Activated T-helper 2 cell treated with anti-CD3 and anti-CD28 coated beads, Interferon-gamma antibody, Interleukin-2, Interleukin-4, amounts not matched to agents 10 μg/mL and 5 μg/mL and 100 μg/mL, durations not matched to agents 14 hours and 24 hours and 36 hours (primary cell): ENCODE data around the gene C21orf58. TPM values are rescaled to one million over a fixed set of nuclear protein-coding genes. Genes with fewer than 3 reads are reported as not detected.

ENCODE experiments used
- DNase-seq: peaks from one replicate; pipeline ENCODE4 v3.0.0; 2021; ENCODE audit warnings: low spot score
- H3K27ac Mint-ChIP-seq: one replicate; pipeline ENCODE4 v1.8.0; 2021; ENCODE audit warnings: mixed read lengths
- H3K27me3 Mint-ChIP-seq: one replicate; pipeline ENCODE4 v1.8.0; 2021; ENCODE audit warnings: low read depth, mixed read lengths
- H3K36me3 Mint-ChIP-seq: one replicate; pipeline ENCODE4 v1.8.0; 2021; ENCODE audit warnings: low read depth, mixed read lengths
- H3K4me1 Mint-ChIP-seq: one replicate; pipeline ENCODE4 v1.8.0; 2021; ENCODE audit warnings: low read depth, mixed read lengths
- H3K4me3 Mint-ChIP-seq: one replicate; pipeline ENCODE4 v1.8.0; 2021; ENCODE audit warnings: low read depth, mild to moderate bottlenecking, moderate library complexity, mixed read lengths
- H3K9me3 Mint-ChIP-seq: one replicate; pipeline ENCODE4 v1.8.0; 2021; ENCODE audit warnings: mixed read lengths
- intact Hi-C: fragments of 100-400 bp; cut with micrococcal nuclease; formaldehyde crosslinking; loops from one replicate; pipeline ENCODE4 v1.15.1; 2023
- total RNA-seq: library from RNA; stranded (reverse); gene quantifications from 2 replicates; pipeline ENCODE4 v1.2.3, GENCODE V29; 2022

C21orf58 gene
- total RNA-seq, 1 donor from 2014 or later: 32.8 TPM

GRCh38 chr21:46350571-46350970 lies 26.9 kb upstream of the C21orf58 start:
- Mint-ChIP-seq H3K9me3 (no peaks in the 10 kb centered on the region), H3K27ac (no peak overlapping the region), H3K27me3 (no peaks in the 10 kb centered on the region), H3K36me3 (peaks cover 65% of the 10 kb centered on the region), H3K4me1 (no peaks in the 10 kb centered on the region), H3K4me3 (no peak overlapping the region)
- DNase-seq: no peak
- intact Hi-C loops: no loop called here

- Mint-ChIP-seq H3K36me3 (peaks cover 65% of the 10 kb centered on the region), H3K4me3 (no peak overlapping the region), H3K27me3 (no peaks in the 10 kb centered on the region), H3K4me1 (no peaks in the 10 kb centered on the region), H3K9me3 (no peaks in the 10 kb centered on the region), H3K27ac (no peak overlapping the region)
- DNase-seq: no peak
- intact Hi-C loops: no loop called here
Observed at GRCh38 chr21:46349134-46349760, 25.6 kb upstream of the C21orf58 start.

- Mint-ChIP-seq H3K36me3 (peaks cover 62% of the 10 kb centered on the region), H3K27ac (no peak overlapping the region), H3K4me1 (peaks cover 3% of the 10 kb centered on the region), H3K27me3 (no peaks in the 10 kb centered on the region), H3K4me3 (no peak overlapping the region), H3K9me3 (no peaks in the 10 kb centered on the region)
- intact Hi-C loops: no loop called here
- no peak for DNase-seq
Observed at GRCh38 chr21:46347791-46348381, 24.2 kb upstream of the C21orf58 start.

GRCh38 chr21:46347203-46347550 lies 23.5 kb upstream of the C21orf58 start:
- H3K27me3 Mint-ChIP-seq: no peaks in the 10 kb centered on the region
- H3K36me3 Mint-ChIP-seq: peaks cover 61% of the 10 kb centered on the region
- DNase-seq: no peak
- intact Hi-C loops: no loop called here
- no peak overlapping the region for H3K27ac Mint-ChIP-seq
- no peak overlapping the region for H3K4me3 Mint-ChIP-seq
- H3K4me1 Mint-ChIP-seq: peaks cover 3% of the 10 kb centered on the region
- H3K9me3 Mint-ChIP-seq: no peaks in the 10 kb centered on the region

GRCh38 chr21:46346296-46347202 lies 22.9 kb upstream of the C21orf58 start:
- Mint-ChIP-seq H3K27ac (no peak overlapping the region), H3K9me3 (no peaks in the 10 kb centered on the region), H3K36me3 (peaks cover 59% of the 10 kb centered on the region), H3K27me3 (no peaks in the 10 kb centered on the region), H3K4me1 (peaks cover 3% of the 10 kb centered on the region), H3K4me3 (no peak overlapping the region)
- intact Hi-C loops: no loop called here
- DNase-seq: no peak

- H3K36me3 Mint-ChIP-seq: peaks cover 56% of the 10 kb centered on the region
- intact Hi-C loops: no loop called here
- no peak for DNase-seq
- H3K4me1 Mint-ChIP-seq: peaks cover 3% of the 10 kb centered on the region
- H3K4me3 Mint-ChIP-seq: no peak overlapping the region
- no peaks in the 10 kb centered on the region for H3K9me3 Mint-ChIP-seq
- no peak overlapping the region for H3K27ac Mint-ChIP-seq
- H3K27me3 Mint-ChIP-seq: no peaks in the 10 kb centered on the region
Observed at GRCh38 chr21:46345861-46346260, 22.2 kb upstream of the C21orf58 start.

- intact Hi-C loops: no loop called here
- no peaks in the 10 kb centered on the region for H3K27me3 Mint-ChIP-seq
- DNase-seq: no peak
- no peak overlapping the region for H3K27ac Mint-ChIP-seq
- H3K9me3 Mint-ChIP-seq: no peaks in the 10 kb centered on the region
- peaks cover 56% of the 10 kb centered on the region for H3K36me3 Mint-ChIP-seq
- H3K4me3 Mint-ChIP-seq: no peak overlapping the region
- H3K4me1 Mint-ChIP-seq: peaks cover 3% of the 10 kb centered on the region
Observed at GRCh38 chr21:46344219-46344915, 20.7 kb upstream of the C21orf58 start.

- Mint-ChIP-seq H3K27ac (no peak overlapping the region), H3K4me1 (peaks cover 3% of the 10 kb centered on the region), H3K9me3 (no peaks in the 10 kb centered on the region), H3K36me3 (peaks cover 47% of the 10 kb centered on the region), H3K4me3 (no peak overlapping the region), H3K27me3 (no peaks in the 10 kb centered on the region)
- no peak for DNase-seq
- intact Hi-C loops: no loop called here
Observed at GRCh38 chr21:46340998-46341397, 17.3 kb upstream of the C21orf58 start.

GRCh38 chr21:46336603-46337002 lies 12.9 kb upstream of the C21orf58 start:
- no peaks in the 10 kb centered on the region for H3K27me3 Mint-ChIP-seq
- H3K4me3 Mint-ChIP-seq: no peak overlapping the region
- no peak for DNase-seq
- no peak overlapping the region for H3K27ac Mint-ChIP-seq
- intact Hi-C loops: no loop called here
- H3K4me1 Mint-ChIP-seq: no peaks in the 10 kb centered on the region
- H3K36me3 Mint-ChIP-seq: peaks cover 60% of the 10 kb centered on the region
- no peaks in the 10 kb centered on the region for H3K9me3 Mint-ChIP-seq

GRCh38 chr21:46334351-46335140 lies 10.9 kb upstream of the C21orf58 start:
- no peaks in the 10 kb centered on the region for H3K9me3 Mint-ChIP-seq
- H3K4me3 Mint-ChIP-seq: no peak overlapping the region
- no peaks in the 10 kb centered on the region for H3K27me3 Mint-ChIP-seq
- H3K36me3 Mint-ChIP-seq: peaks cover 59% of the 10 kb centered on the region
- H3K4me1 Mint-ChIP-seq: no peaks in the 10 kb centered on the region
- no peak overlapping the region for H3K27ac Mint-ChIP-seq
- intact Hi-C loops: no loop called here
- no peak for DNase-seq

GRCh38 chr21:46329796-46330195 lies 6.1 kb upstream of the C21orf58 start:
- H3K27ac Mint-ChIP-seq: peak overlapping the region; percentile 2
- H3K27me3 Mint-ChIP-seq: no peaks in the 10 kb centered on the region
- intact Hi-C loops: loop anchor here (10.0 kb wide), 1 partner anchor 355 kb away; no protein-coding TSS in a partner anchor
- no peak overlapping the region for H3K4me3 Mint-ChIP-seq
- H3K9me3 Mint-ChIP-seq: no peaks in the 10 kb centered on the region
- peaks cover 12% of the 10 kb centered on the region for H3K4me1 Mint-ChIP-seq
- DNase-seq: no peak
- peaks cover 54% of the 10 kb centered on the region for H3K36me3 Mint-ChIP-seq

GRCh38 chr21:46328151-46328550 lies 4.5 kb upstream of the C21orf58 start:
- H3K36me3 Mint-ChIP-seq: peaks cover 50% of the 10 kb centered on the region
- H3K4me1 Mint-ChIP-seq: peaks cover 12% of the 10 kb centered on the region
- H3K9me3 Mint-ChIP-seq: no peaks in the 10 kb centered on the region
- H3K27ac Mint-ChIP-seq: no peak overlapping the region
- intact Hi-C loops: loop anchor here (10.0 kb wide), 1 partner anchor 353 kb away; no protein-coding TSS in a partner anchor
- H3K27me3 Mint-ChIP-seq: no peaks in the 10 kb centered on the region
- no peak for DNase-seq
- H3K4me3 Mint-ChIP-seq: no peak overlapping the region
